HG02970 (cell line): Measurements from ENCODE around the gene DIPK1C.

Experiments used
- ATAC-seq: cut with Tn5 transposase; IDR thresholded peaks from one replicate; pipeline ENCODE4 v1.9.1; 2021; ENCODE audit warnings: mild to moderate bottlenecking, moderate library complexity, moderate number of reproducible peaks; ENCODE audit not compliant: unreplicated experiment, low FRiP score

Gene DIPK1C

GRCh38 chr18:74395648-74396154, 61.4 kb downstream of the DIPK1C start:
- ATAC-seq: no peak

- no peak for ATAC-seq
These were observed 62.1 kb downstream of the DIPK1C start for GRCh38 chr18:74395006-74395405.

GRCh38 chr18:74392323-74392722, 64.8 kb downstream of the DIPK1C start:
- ATAC-seq: no peak

- no peak for ATAC-seq
These were observed 66.2 kb downstream of the DIPK1C start for GRCh38 chr18:74390900-74391299.

GRCh38 chr18:74389991-74390390, 67.1 kb downstream of the DIPK1C start:
- no peak for ATAC-seq

- ATAC-seq: no peak
These were observed 67.8 kb downstream of the DIPK1C start for GRCh38 chr18:74389171-74389927.

- no peak for ATAC-seq
These were observed 68.9 kb downstream of the DIPK1C start for GRCh38 chr18:74388227-74388626.

GRCh38 chr18:74387383-74387782, 69.7 kb downstream of the DIPK1C start:
- no peak for ATAC-seq
